ENCODE measurements around the gene GTF2F2. TPM values are rescaled to one million over a fixed set of nuclear protein-coding genes. Genes with fewer than 3 reads are reported as not detected.
A peak's percentile ranks its signal among the peaks of the same experiment; 100 is the strongest.

The GTF2F2 gene
- total RNA-seq, 1 experiment from 2014 or later, result 47.4 TPM

- DNase-seq (ENCODE audit: unreplicated experiment), result no peak
- peak overlapping the region; percentile 60 for H3K27ac Mint-ChIP-seq (ENCODE audit: low read depth, unreplicated experiment)
- no peak for TF ChIP-seq CTCF (IDR thresholded peaks at IDR 0.05; ENCODE audit: unreplicated experiment)
- no TSS peak for BruUV-seq (replicated peaks)
- ChIA-PET CTCF (interaction anchor here (1.2 kb wide), 1 partner anchor 37 kb away, joined by 3 read pairs; no protein-coding TSS in a partner anchor), POLR2A (interaction anchor here (1.1 to 1.7 kb wide), 2 partner anchors 36 to 124 kb away, joined by 3 to 5 read pairs; partner anchors contain the start of gene GTF2F2)
- no peak overlapping the region for H3K4me3 Mint-ChIP-seq (ENCODE audit: unreplicated experiment)
- peaks cover 5% of the 10 kb centered on the region for H3K4me1 Mint-ChIP-seq (ENCODE audit: insufficient read depth, unreplicated experiment)
- intact Hi-C loops (cut with micrococcal nuclease), result no loop called here
- no peaks in the 10 kb centered on the region for H3K9me3 Mint-ChIP-seq (ENCODE audit: unreplicated experiment)
- H3K27me3 Mint-ChIP-seq (ENCODE audit: insufficient read depth, unreplicated experiment), result no peaks in the 10 kb centered on the region
- H3K36me3 Mint-ChIP-seq (ENCODE audit: insufficient read depth, unreplicated experiment), result peaks cover 36% of the 10 kb centered on the region
Measured at GRCh38 chr13:45156565-45157361, 36.5 kb downstream of the GTF2F2 start.

- Mint-ChIP-seq H3K27ac (ENCODE audit: low read depth, unreplicated experiment) (peak overlapping the region; percentile 91), H3K27me3 (ENCODE audit: insufficient read depth, unreplicated experiment) (no peaks in the 10 kb centered on the region), H3K4me3 (ENCODE audit: unreplicated experiment) (no peak overlapping the region), H3K36me3 (ENCODE audit: insufficient read depth, unreplicated experiment) (peaks cover 28% of the 10 kb centered on the region), H3K9me3 (ENCODE audit: unreplicated experiment) (no peaks in the 10 kb centered on the region), H3K4me1 (ENCODE audit: insufficient read depth, unreplicated experiment) (peaks cover 8% of the 10 kb centered on the region)
- ChIA-PET POLR2A (interaction anchor here (0.6 to 8.0 kb wide), 19 partner anchors 8 to 130 kb away, joined by 3 to 87 read pairs (median 6); partner anchors contain the start of gene GTF2F2), CTCF (interaction anchor here (0.7 to 1.3 kb wide), 4 partner anchors 15 to 120 kb away, joined by 3 read pairs; no protein-coding TSS in a partner anchor)
- no TSS peak for BruUV-seq (replicated peaks)
- intact Hi-C loops (cut with micrococcal nuclease), result no loop called here
- TF ChIP-seq CTCF (IDR thresholded peaks at IDR 0.05; ENCODE audit: unreplicated experiment), result no peak
- peak; percentile 11 for DNase-seq (ENCODE audit: unreplicated experiment)
Measured at GRCh38 chr13:45162194-45162593, 41.9 kb downstream of the GTF2F2 start.

GRCh38 chr13:45162821-45163220 is 42.5 kb downstream of the GTF2F2 start:
- peak; percentile 92 for DNase-seq (ENCODE audit: unreplicated experiment)
- Mint-ChIP-seq H3K36me3 (ENCODE audit: insufficient read depth, unreplicated experiment) (peaks cover 27% of the 10 kb centered on the region), H3K27me3 (ENCODE audit: insufficient read depth, unreplicated experiment) (no peaks in the 10 kb centered on the region), H3K27ac (ENCODE audit: low read depth, unreplicated experiment) (peak overlapping the region; percentile 91), H3K4me3 (ENCODE audit: unreplicated experiment) (peak overlapping the region; percentile 35), H3K9me3 (ENCODE audit: unreplicated experiment) (no peaks in the 10 kb centered on the region), H3K4me1 (ENCODE audit: insufficient read depth, unreplicated experiment) (peaks cover 9% of the 10 kb centered on the region)
- ChIA-PET POLR2A (interaction anchor here (0.6 to 8.0 kb wide), 25 partner anchors 8 to 1983 kb away, joined by 3 to 87 read pairs (median 4); partner anchors contain the start of gene GTF2F2), CTCF (interaction anchor here (0.6 to 1.3 kb wide), 5 partner anchors 10 to 119 kb away, joined by 3 read pairs; no protein-coding TSS in a partner anchor)
- no TSS peak for BruUV-seq (replicated peaks)
- no peak for TF ChIP-seq CTCF (IDR thresholded peaks at IDR 0.05; ENCODE audit: unreplicated experiment)
- intact Hi-C loops (cut with micrococcal nuclease), result no loop called here

- H3K4me3 Mint-ChIP-seq (ENCODE audit: unreplicated experiment), result no peak overlapping the region
- no peaks in the 10 kb centered on the region for H3K9me3 Mint-ChIP-seq (ENCODE audit: unreplicated experiment)
- no peak for DNase-seq (ENCODE audit: unreplicated experiment)
- H3K36me3 Mint-ChIP-seq (ENCODE audit: insufficient read depth, unreplicated experiment), result peaks cover 19% of the 10 kb centered on the region
- no peaks in the 10 kb centered on the region for H3K27me3 Mint-ChIP-seq (ENCODE audit: insufficient read depth, unreplicated experiment)
- no peak overlapping the region for H3K27ac Mint-ChIP-seq (ENCODE audit: low read depth, unreplicated experiment)
- no peak for TF ChIP-seq CTCF (IDR thresholded peaks at IDR 0.05; ENCODE audit: unreplicated experiment)
- ChIA-PET POLR2A (interaction anchor here (1.1 to 8.0 kb wide), 9 partner anchors 14 to 174 kb away, joined by 5 to 98 read pairs (median 28); partner anchors contain the start of genes GTF2F2 and TPT1), CTCF (interaction anchor here (0.6 to 2.6 kb wide), 5 partner anchors 27 to 120 kb away, joined by 3 to 14 read pairs (median 4); no protein-coding TSS in a partner anchor)
- intact Hi-C loops (cut with micrococcal nuclease), result no loop called here
- H3K4me1 Mint-ChIP-seq (ENCODE audit: insufficient read depth, unreplicated experiment), result peaks cover 23% of the 10 kb centered on the region
- no TSS peak for BruUV-seq (replicated peaks)
Measured at GRCh38 chr13:45166858-45167257, 46.5 kb downstream of the GTF2F2 start.
